Kidney (tissue), 14 donors: ENCODE measurements around the gene HPS1. TPM values are rescaled to one million over a fixed set of nuclear protein-coding genes. Genes with fewer than 3 reads are reported as not detected.

Source experiments
- DNase-seq, 5 donors: peaks; one replicate each; pipeline ENCODE4 v3.0.0-alpha.2; 2013 to 2020
- FAIRE-seq: peaks from 2 replicates; lab custom pipeline; 2012; peaks lifted over from hg19 to GRCh38; lab: Jason Lieb, UNC
- H3K27ac ChIP-seq, 2 donors: one replicate each; pipeline ENCODE4 v1.7.0; 2013; ENCODE audit warnings: low read depth in 2 of 2, low read length in 2 of 2, inconsistent platforms in 1 of 2
- H3K27me3 ChIP-seq: one replicate; pipeline ENCODE4 v1.7.1; 2013; ENCODE audit warnings: low read length, inconsistent platforms; ENCODE audit not compliant: control insufficient read depth, insufficient read depth
- H3K36me3 ChIP-seq, 3 donors: one replicate each; pipeline versions ENCODE4 v1.7.0 to v1.7.1; 2013; ENCODE audit warnings: low read length in 3 of 3, control low read depth in 1 of 3, inconsistent platforms in 1 of 3; ENCODE audit not compliant: insufficient read depth in 3 of 3, control insufficient read depth in 2 of 3
- H3K4me1 ChIP-seq, 3 donors: one replicate each; pipeline versions ENCODE4 v1.7.0 to v1.7.1; 2013; ENCODE audit warnings: low read length in 3 of 3, inconsistent platforms in 1 of 3, low read depth in 1 of 3; ENCODE audit not compliant: control insufficient read depth in 2 of 3, insufficient read depth in 2 of 3
- H3K4me3 ChIP-seq, 3 donors: one replicate each; pipeline versions ENCODE4 v1.7.0 to v1.8.1; 2013; ENCODE audit warnings: low read length in 3 of 3, control low read depth in 1 of 3, inconsistent platforms in 1 of 3
- H3K9ac ChIP-seq, 3 donors: one replicate each; pipeline versions ENCODE4 v1.7.0 to v1.7.1; 2013; ENCODE audit warnings: low read length in 3 of 3, control low read depth in 1 of 3, inconsistent platforms in 1 of 3
- H3K9me3 ChIP-seq, 3 donors: one replicate each; pipeline versions ENCODE4 v1.7.0 to v1.7.1; 2013; ENCODE audit warnings: low read length in 3 of 3, control low read depth in 1 of 3, inconsistent platforms in 1 of 3; ENCODE audit not compliant: control insufficient read depth in 2 of 3, insufficient read depth in 1 of 3
- intact Hi-C: fragments of 100-400 bp; cut with DNase I; formaldehyde crosslinking; loops from one replicate; pipeline ENCODE4 v1.11.1; 2022
- polyA plus RNA-seq: library from polyadenylated mRNA; stranded (reverse); fragments of 350-450 nt; fragmentation: Illumina TruSeq; extraction: RNeasy Lipid Tissue Mini Kit (QIAGEN cat#74804); gene quantifications from one replicate; pipeline ENCODE4 v1.2.3, GENCODE V29; 2014; ENCODE audit warnings: low read depth, low replicate concordance; ENCODE audit not compliant: insufficient read depth
- total RNA-seq: library from RNA; stranded (reverse); fragmentation: NEBNext Ultra II Directional; extraction: Animal tissue kit (Norgen Biotek cat#: 25700); gene quantifications from one replicate; pipeline ENCODE4 v1.2.1, GENCODE V29; 2021
- TF ChIP-seq, protein P1 (sequence below): IDR thresholded peaks from 3 replicates; pipeline ENCODE4 v1.5.1; 2012; ENCODE audit warnings: mild to moderate bottlenecking, moderate library complexity, borderline replicate concordance; ENCODE audit not compliant: insufficient read depth; ENCODE audit errors: extremely low read depth
- donor health status: control.
- donor health status: control.
- donor health status: control.
- donor health status: control.
- donor health status: control.
- donor health status: DM: yes; HTN: yes; CAD: no.
- donor health status: Normal renal cell carcinoma (clear cell type).

The HPS1 gene
- total and polyA plus RNA-seq, 2 donors from 2014 or later, result 42.7 to 63.3 TPM

DNA sequence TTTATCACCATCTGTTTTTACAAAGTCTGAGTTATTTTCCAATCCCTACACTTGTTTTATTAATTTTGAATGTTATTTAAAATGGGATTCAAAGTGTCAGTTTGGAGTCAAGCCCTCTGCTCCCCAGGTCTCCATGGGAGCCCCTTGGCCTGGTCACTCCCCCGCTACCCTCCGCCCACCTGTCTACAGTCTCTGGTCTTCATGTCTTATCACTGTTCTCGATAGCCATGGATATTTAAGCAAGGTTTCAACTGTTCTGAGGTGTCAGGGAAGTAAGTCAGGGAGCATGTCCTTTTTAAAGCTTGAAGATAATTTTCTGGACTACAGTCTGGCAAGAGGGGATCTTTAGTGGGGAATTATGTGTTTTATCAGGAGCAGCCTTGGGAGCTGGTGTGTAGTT is 19.1 kb upstream of the HPS1 start:
- TF ChIP-seq, protein P1, sequence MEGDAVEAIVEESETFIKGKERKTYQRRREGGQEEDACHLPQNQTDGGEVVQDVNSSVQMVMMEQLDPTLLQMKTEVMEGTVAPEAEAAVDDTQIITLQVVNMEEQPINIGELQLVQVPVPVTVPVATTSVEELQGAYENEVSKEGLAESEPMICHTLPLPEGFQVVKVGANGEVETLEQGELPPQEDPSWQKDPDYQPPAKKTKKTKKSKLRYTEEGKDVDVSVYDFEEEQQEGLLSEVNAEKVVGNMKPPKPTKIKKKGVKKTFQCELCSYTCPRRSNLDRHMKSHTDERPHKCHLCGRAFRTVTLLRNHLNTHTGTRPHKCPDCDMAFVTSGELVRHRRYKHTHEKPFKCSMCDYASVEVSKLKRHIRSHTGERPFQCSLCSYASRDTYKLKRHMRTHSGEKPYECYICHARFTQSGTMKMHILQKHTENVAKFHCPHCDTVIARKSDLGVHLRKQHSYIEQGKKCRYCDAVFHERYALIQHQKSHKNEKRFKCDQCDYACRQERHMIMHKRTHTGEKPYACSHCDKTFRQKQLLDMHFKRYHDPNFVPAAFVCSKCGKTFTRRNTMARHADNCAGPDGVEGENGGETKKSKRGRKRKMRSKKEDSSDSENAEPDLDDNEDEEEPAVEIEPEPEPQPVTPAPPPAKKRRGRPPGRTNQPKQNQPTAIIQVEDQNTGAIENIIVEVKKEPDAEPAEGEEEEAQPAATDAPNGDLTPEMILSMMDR, result no peak
- H3K9ac ChIP-seq, result no peak overlapping the region
- FAIRE-seq (no peak), DNase-seq (no peak)
- H3K36me3 ChIP-seq, result no peaks in the 10 kb centered on the region
- intact Hi-C loops, result loop anchor here (5.0 kb wide), 1 partner anchor 781 kb away; no protein-coding TSS in a partner anchor
- no peak overlapping the region for H3K4me3 ChIP-seq
- H3K9me3 ChIP-seq, result no peaks in the 10 kb centered on the region
- no peak overlapping the region for H3K27ac ChIP-seq
- peaks cover 0 to 3% (median 0%) of the 10 kb centered on the region in 3 donors for H3K4me1 ChIP-seq
- H3K27me3 ChIP-seq, result no peaks in the 10 kb centered on the region

DNA sequence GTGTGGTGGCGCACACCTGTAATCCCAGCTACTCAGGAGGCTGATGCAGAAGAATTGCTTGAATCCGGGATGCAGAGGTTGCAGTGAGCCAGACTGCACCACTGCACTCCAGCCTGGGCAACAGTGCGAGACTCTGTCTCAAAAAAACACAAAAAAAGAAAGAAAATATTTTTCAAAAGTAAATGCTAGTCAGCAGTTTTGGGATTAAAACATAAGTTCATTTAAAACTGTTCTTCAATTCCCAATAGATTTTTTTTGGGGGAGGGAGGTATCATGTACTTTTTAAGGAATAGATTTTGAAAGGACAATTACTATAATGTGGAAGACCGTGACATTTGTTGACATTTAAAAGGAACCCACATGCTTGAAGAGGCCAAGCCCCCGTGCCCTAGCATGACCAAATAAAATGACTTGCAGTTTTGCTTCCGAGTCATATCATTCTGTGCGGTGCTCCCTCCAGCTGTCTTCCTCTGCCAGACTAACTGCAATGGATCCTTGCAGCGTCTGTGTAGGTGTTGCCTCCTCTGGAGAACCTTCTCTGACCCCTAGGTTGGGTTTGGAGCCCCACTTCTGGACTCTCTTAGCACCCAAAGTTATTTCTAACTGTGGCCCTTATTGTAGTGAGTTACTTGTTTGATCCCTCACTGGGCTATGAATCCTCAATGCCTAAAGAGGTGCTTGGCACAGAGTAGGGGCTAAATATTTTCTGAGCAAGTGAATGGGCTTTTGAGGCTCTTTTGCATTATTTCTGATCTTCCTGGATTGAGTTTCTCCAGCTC is 17.4 kb upstream of the HPS1 start:
- H3K4me1 ChIP-seq, result peaks cover 0 to 3% (median 0%) of the 10 kb centered on the region in 3 donors
- H3K27me3 ChIP-seq, result no peaks in the 10 kb centered on the region
- no peak overlapping the region for H3K4me3 ChIP-seq
- FAIRE-seq, result no peak
- intact Hi-C loops, result no loop called here
- DNase-seq, result no peak
- TF ChIP-seq, protein P1, result no peak
- H3K27ac ChIP-seq, result no peak overlapping the region
- no peaks in the 10 kb centered on the region for H3K36me3 ChIP-seq
- no peaks in the 10 kb centered on the region for H3K9me3 ChIP-seq
- no peak overlapping the region for H3K9ac ChIP-seq

DNA sequence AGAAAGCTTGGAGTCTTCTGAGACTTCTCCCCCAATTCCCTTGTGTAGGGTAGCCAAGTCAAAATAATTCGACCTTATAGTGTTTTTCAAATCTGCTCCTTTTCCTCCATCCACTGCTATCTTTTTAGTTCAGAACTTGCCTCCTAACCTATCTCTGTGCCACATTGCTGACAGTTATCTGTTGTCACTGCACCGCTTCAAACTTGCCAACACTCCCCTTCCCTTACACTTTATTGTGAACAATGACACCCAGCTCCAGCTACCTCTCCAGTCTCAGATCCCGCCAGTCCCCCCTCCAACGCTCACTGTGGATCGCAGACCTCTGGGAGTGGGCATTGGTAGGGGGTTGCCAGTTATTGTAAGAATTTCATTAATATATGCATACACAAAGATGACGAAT is 16.3 kb upstream of the HPS1 start:
- Histone ChIP-seq H3K4me1 (peaks cover 0 to 3% (median 0%) of the 10 kb centered on the region in 3 donors), H3K4me3 (no peak overlapping the region), H3K9me3 (no peaks in the 10 kb centered on the region), H3K27ac (no peak overlapping the region), H3K27me3 (no peaks in the 10 kb centered on the region), H3K36me3 (no peaks in the 10 kb centered on the region), H3K9ac (no peak overlapping the region)
- no peak for DNase-seq
- intact Hi-C loops, result no loop called here
- no peak for FAIRE-seq
- TF ChIP-seq, protein P1, result no peak
